Breast epithelium (tissue), 3 donors: Measurements from ENCODE around the gene RCVRN.

ENCODE experiments used
- POLR2A ChIP-seq: fragments of 450-650 bp; IDR thresholded peaks from one replicate; pipeline ENCODE4 v1.6.1; 2016; ENCODE audit warnings: antibody characterized with exemption, mild to moderate bottlenecking, moderate library complexity
- TF ChIP-seq, protein P1 (sequence below), 3 donors: fragments of 450-650 bp; IDR thresholded peaks; one replicate each; pipeline ENCODE4 v1.5.1; 2016 to 2017; ENCODE audit warnings: antibody characterized with exemption in 3 of 3, mild to moderate bottlenecking in 3 of 3, moderate library complexity in 3 of 3

DNA sequence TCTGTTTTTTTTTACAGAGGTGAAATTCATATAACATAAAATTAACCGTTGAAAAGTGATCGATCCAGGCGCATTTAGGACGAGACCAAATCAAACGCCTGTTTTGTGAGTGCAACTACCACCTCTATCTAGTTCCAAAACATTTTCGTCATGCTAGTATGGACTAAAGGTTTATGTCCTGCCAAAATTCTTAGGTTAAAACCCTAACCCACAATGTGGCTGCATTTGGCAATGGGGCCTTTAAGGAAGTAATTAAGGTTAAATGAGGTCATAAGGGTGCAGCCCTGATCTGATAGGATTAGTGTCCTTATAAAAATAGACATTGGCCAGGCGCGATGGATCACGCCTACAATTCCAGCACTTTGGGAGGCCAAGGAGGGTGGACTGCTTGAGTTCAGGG lies 32.8 kb upstream of the RCVRN start:
- TF ChIP-seq, protein P1, sequence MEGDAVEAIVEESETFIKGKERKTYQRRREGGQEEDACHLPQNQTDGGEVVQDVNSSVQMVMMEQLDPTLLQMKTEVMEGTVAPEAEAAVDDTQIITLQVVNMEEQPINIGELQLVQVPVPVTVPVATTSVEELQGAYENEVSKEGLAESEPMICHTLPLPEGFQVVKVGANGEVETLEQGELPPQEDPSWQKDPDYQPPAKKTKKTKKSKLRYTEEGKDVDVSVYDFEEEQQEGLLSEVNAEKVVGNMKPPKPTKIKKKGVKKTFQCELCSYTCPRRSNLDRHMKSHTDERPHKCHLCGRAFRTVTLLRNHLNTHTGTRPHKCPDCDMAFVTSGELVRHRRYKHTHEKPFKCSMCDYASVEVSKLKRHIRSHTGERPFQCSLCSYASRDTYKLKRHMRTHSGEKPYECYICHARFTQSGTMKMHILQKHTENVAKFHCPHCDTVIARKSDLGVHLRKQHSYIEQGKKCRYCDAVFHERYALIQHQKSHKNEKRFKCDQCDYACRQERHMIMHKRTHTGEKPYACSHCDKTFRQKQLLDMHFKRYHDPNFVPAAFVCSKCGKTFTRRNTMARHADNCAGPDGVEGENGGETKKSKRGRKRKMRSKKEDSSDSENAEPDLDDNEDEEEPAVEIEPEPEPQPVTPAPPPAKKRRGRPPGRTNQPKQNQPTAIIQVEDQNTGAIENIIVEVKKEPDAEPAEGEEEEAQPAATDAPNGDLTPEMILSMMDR (IDR thresholded peaks at IDR 0.05), result no peak
- no peak for TF ChIP-seq POLR2A
